LoVo (cell line): Measurements from ENCODE around the gene RMND5A.
"Not testable (repeated sequence)": the region's sequence is repeated elsewhere in the genome, so short reads cannot be mapped to it uniquely, and the experiment has no call there.

ENCODE experiments used
- DNase-seq: peaks from one replicate; pipeline ENCODE4 v3.0.0-alpha.2; 2016; ENCODE audit warnings: low spot score

The RMND5A gene

GRCh38 chr2:86714579-86715173, 5.4 kb upstream of the RMND5A start:
- not testable (repeated sequence) for DNase-seq

- not testable (repeated sequence) for DNase-seq
These were observed 841 bp upstream of the RMND5A start for GRCh38 chr2:86719263-86719636.

GRCh38 chr2:86720540-86721320, 639 bp downstream of the RMND5A start:
- not testable (repeated sequence) for DNase-seq

- DNase-seq: not testable (repeated sequence)
These were observed 5.6 kb downstream of the RMND5A start for GRCh38 chr2:86725706-86726105.

GRCh38 chr2:86732040-86732525, 12.0 kb downstream of the RMND5A start:
- DNase-seq: not testable (repeated sequence)

GRCh38 chr2:86732837-86733236, 12.7 kb downstream of the RMND5A start:
- not testable (repeated sequence) for DNase-seq

GRCh38 chr2:86733528-86733927, 13.4 kb downstream of the RMND5A start:
- DNase-seq: not testable (repeated sequence)

- not testable (repeated sequence) for DNase-seq
These were observed 14.8 kb downstream of the RMND5A start for GRCh38 chr2:86734896-86735295.

GRCh38 chr2:86739485-86739884, 19.4 kb downstream of the RMND5A start:
- DNase-seq: not testable (repeated sequence)

GRCh38 chr2:86739889-86740288, 19.8 kb downstream of the RMND5A start:
- not testable (repeated sequence) for DNase-seq

- not testable (repeated sequence) for DNase-seq
These were observed 21.9 kb downstream of the RMND5A start for GRCh38 chr2:86741889-86742498.

GRCh38 chr2:86744152-86744551, 24.1 kb downstream of the RMND5A start:
- no peak for DNase-seq

- peak; percentile 11 for DNase-seq
These were observed 26.8 kb downstream of the RMND5A start for GRCh38 chr2:86746939-86747338.

GRCh38 chr2:86747711-86748639, 27.9 kb downstream of the RMND5A start:
- peak; percentile 67 for DNase-seq

- no peak for DNase-seq
These were observed 30.2 kb downstream of the RMND5A start for GRCh38 chr2:86750240-86750839.

- no peak for DNase-seq
These were observed 31.7 kb downstream of the RMND5A start for GRCh38 chr2:86751778-86752177.

GRCh38 chr2:86752934-86753333, 32.8 kb downstream of the RMND5A start:
- no peak for DNase-seq

- no peak for DNase-seq
These were observed 33.5 kb downstream of the RMND5A start for GRCh38 chr2:86753606-86754005.

- DNase-seq: no peak
These were observed 38.3 kb downstream of the RMND5A start for GRCh38 chr2:86758405-86758804.

- DNase-seq: no peak
These were observed 40.3 kb downstream of the RMND5A start for GRCh38 chr2:86760371-86760770.

- peak; percentile 38 for DNase-seq
These were observed 44.7 kb downstream of the RMND5A start for GRCh38 chr2:86764661-86765309.
